Mesothelial cell of epicardium (in vitro differentiated cells): Measurements from ENCODE around the gene OR2T10. TPM values are rescaled to one million over a fixed set of nuclear protein-coding genes. Genes with fewer than 3 reads are reported as not detected.

Source experiments
- DNase-seq, 2 experiments: peaks; one replicate each; pipeline ENCODE4 v3.0.0; 2021; ENCODE audit warnings: low spot score in 2 of 2; ENCODE audit not compliant: unreplicated experiment in 2 of 2
- H3K27ac Mint-ChIP-seq: 2 replicates; pipeline ENCODE4 v1.8.0; 2021; ENCODE audit warnings: mixed read lengths
- H3K27me3 Mint-ChIP-seq: 2 replicates; pipeline ENCODE4 v1.8.0; 2021; ENCODE audit warnings: low read depth, mixed read lengths
- H3K36me3 Mint-ChIP-seq: 2 replicates; pipeline ENCODE4 v1.8.0; 2021; ENCODE audit warnings: mixed read lengths
- H3K4me1 Mint-ChIP-seq: 2 replicates; pipeline ENCODE4 v1.8.0; 2021; ENCODE audit warnings: mixed read lengths
- H3K4me3 Mint-ChIP-seq: 2 replicates; pipeline ENCODE4 v1.8.0; 2021; ENCODE audit warnings: mild to moderate bottlenecking, moderate library complexity, mixed read lengths
- H3K9me3 Mint-ChIP-seq: 2 replicates; pipeline ENCODE4 v1.8.0; 2021; ENCODE audit warnings: mixed read lengths
- CTCF ChIP-seq: fragments of 200-600 bp; sonication (generic); IDR thresholded peaks from one replicate; pipeline ENCODE4 v1.5.0; 2021; ENCODE audit warnings: antibody characterized with exemption; ENCODE audit not compliant: unreplicated experiment
- total RNA-seq: library from RNA; stranded (reverse); gene quantifications from 3 replicates; pipeline ENCODE4 v1.2.1, GENCODE V29; 2021

OR2T10 gene
- total RNA-seq, 1 donor from 2014 or later = not detected

GRCh38 chr1:248630551-248630950 is 33.1 kb upstream of the OR2T10 start:
- Mint-ChIP-seq H3K4me1 (no peaks in the 10 kb centered on the region), H3K4me3 (no peak overlapping the region), H3K36me3 (no peaks in the 10 kb centered on the region), H3K27me3 (no peaks in the 10 kb centered on the region), H3K9me3 (peaks cover 35% of the 10 kb centered on the region), H3K27ac (no peak overlapping the region)
- no peak for DNase-seq
- no peak for TF ChIP-seq CTCF

- TF ChIP-seq CTCF = no peak
- Mint-ChIP-seq H3K27ac (no peak overlapping the region), H3K27me3 (no peaks in the 10 kb centered on the region), H3K9me3 (peaks cover 35% of the 10 kb centered on the region), H3K36me3 (no peaks in the 10 kb centered on the region), H3K4me1 (no peaks in the 10 kb centered on the region), H3K4me3 (no peak overlapping the region)
- DNase-seq = no peak
Observed at GRCh38 chr1:248627971-248628844, 30.7 kb upstream of the OR2T10 start.

GRCh38 chr1:248625971-248626370 is 28.5 kb upstream of the OR2T10 start:
- no peaks in the 10 kb centered on the region for H3K27me3 Mint-ChIP-seq
- H3K27ac Mint-ChIP-seq = no peak overlapping the region
- no peak overlapping the region for H3K4me3 Mint-ChIP-seq
- no peaks in the 10 kb centered on the region for H3K4me1 Mint-ChIP-seq
- peaks cover 37% of the 10 kb centered on the region for H3K9me3 Mint-ChIP-seq
- no peak for DNase-seq
- H3K36me3 Mint-ChIP-seq = no peaks in the 10 kb centered on the region
- TF ChIP-seq CTCF = no peak

- TF ChIP-seq CTCF = no peak
- H3K4me3 Mint-ChIP-seq = no peak overlapping the region
- H3K9me3 Mint-ChIP-seq = peaks cover 37% of the 10 kb centered on the region
- H3K4me1 Mint-ChIP-seq = no peaks in the 10 kb centered on the region
- no peaks in the 10 kb centered on the region for H3K36me3 Mint-ChIP-seq
- no peak overlapping the region for H3K27ac Mint-ChIP-seq
- no peaks in the 10 kb centered on the region for H3K27me3 Mint-ChIP-seq
- no peak for DNase-seq
Observed at GRCh38 chr1:248625166-248625565, 27.7 kb upstream of the OR2T10 start.

- H3K27me3 Mint-ChIP-seq = no peaks in the 10 kb centered on the region
- H3K36me3 Mint-ChIP-seq = no peaks in the 10 kb centered on the region
- no peak overlapping the region for H3K4me3 Mint-ChIP-seq
- no peak overlapping the region for H3K27ac Mint-ChIP-seq
- no peak for DNase-seq
- H3K9me3 Mint-ChIP-seq = peaks cover 37% of the 10 kb centered on the region
- no peaks in the 10 kb centered on the region for H3K4me1 Mint-ChIP-seq
- TF ChIP-seq CTCF = peak; percentile 15
Observed at GRCh38 chr1:248622570-248623001, 25.1 kb upstream of the OR2T10 start.
